ENCODE measurements around the gene TFAP2A.

Gene TFAP2A

DNA sequence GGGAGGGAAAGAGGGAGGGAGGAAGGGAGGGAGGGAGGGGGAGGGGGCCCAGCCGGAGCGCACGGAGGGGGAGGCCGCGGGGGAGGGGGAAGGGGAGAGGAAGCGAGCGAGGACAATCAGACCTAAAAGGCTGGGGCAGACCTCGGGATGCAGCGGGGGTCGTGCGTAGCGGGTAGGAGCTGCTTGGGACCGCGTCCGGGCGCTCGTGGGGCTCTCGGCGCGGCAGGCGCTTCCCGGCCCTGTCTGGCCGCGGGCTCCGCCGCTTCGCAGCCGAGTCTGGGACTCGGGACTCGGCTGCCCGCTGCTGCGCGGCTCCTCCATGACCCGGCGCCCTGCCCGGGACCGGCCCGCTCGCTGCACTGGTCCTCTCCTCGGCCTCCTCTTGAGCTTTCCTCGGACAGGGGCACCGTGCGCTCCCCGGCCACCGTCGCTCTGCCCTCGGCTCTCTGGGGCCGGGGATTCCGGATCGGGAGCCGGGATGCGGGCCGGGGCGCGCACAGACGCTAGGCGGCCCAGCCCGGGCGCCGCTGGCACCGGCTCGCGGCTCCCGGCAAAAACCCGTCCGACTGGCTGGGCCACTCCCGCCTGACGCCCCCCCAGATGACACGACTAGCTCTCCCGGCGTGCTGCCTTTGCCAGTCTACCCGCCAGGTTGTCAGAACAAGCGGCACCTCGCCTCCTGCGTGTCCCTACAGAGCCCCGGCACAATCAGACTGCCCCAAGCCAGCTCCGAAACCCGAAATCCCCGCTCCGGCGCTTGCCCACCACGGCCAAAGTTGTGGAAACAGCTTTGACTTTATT lies 2.2 kb downstream of the TFAP2A start:
- peak; percentile 80 for DNase-seq

DNA sequence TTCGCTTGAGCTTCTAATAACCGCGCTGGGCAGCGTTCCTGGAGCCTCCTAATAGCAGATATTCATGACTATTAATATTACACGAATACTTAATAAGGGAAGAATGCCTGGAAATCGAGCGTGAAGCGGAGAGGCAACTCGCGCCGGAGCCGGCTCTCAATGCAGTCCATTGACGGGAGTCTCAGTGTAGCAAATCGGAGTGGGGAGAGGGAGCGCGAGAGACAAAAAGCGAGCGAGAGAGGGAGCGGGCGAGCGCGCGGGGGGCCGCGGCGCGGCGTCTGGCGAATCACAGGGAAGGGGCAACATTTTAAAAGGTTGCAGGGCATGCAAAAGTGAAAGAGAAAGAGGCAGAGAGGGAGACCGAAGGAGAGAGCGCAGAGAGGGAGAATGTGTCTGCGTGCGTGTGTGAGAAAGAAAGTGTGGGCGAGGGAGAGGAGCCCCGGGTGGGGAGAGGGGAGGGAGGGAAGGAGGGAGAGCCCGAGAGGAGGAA lies 2.9 kb downstream of the TFAP2A start:
- peak; percentile 80 for DNase-seq

DNA sequence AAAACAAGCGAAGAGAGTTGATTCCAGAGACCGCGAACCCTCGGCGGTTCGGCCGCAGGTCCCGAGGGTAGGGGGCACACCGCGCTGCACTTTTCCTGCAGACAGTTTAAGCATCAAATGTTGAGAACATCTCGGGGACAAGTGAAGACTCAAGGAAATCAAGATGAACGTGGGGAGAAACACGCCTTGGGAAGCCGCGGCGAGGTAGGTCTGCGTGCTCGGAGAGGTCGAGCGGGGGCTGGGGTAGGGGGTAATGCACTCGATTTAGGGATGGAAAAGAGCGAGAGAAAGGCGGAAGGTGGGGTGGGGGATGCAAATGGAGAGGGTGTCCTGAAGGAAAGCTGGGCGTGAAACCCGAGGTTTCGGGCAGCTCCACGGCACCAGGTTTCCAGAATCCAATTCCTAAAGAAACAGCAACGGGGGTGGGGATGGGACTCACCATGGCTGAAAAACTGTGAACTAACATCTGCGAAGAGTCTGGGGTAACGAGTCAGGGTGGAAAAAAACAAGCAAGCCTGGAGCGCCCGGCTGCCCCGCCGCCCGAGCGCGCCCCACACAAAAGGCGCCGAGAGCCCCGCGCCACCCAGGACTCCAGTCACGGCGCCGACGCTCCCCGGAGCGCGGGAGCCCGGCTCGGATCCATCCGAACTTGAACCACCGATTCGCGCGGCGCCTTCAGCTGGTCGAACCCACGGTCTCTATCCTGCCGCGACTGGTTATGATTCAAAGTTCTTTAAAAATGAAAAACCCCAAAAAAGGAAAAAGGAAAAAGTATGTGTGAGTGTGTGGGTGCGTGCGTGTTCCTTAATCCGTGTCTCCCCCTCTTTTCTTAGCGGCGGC lies 3.5 kb downstream of the TFAP2A start:
- no peak for DNase-seq

DNA sequence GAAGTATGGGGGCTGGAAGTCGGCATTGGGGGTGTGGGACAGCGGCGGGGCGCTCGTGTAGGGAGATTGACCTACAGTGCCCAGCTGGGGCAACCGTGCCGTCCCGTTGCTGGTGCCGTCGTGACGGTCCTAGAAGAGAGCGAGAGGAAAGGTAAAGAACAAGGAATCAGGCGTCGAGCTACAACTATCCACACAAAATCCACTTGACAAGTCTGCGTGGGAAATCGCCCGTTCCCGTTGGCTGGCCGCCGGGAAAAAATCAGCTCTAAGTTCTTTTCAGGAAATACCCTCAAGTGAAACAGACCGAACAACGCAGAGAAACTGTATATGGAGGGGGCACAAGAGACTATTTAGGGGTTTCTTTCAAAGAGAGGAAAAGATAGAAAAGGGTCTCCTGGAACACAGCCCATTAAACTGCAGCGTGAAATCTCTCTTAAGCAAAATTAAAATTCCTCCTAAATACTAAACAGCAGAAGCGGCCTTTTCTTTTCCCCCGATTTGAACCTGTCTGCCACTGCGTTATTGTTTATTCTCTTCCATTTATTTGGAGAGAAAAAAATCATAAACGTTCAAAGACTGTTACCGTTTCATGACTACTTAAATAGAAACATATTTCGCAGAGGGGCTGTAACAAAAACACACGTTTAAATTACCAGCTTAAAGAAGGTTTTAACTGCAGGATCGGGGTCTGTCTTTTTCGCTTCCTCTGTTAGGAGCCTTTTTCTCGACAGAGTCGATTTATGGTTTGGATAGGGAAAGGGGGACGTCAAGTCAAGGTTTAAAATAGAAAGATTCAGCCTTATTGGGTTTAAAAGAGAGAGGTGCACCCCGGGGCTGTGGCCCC lies 4.4 kb downstream of the TFAP2A start:
- no peak for DNase-seq

DNA sequence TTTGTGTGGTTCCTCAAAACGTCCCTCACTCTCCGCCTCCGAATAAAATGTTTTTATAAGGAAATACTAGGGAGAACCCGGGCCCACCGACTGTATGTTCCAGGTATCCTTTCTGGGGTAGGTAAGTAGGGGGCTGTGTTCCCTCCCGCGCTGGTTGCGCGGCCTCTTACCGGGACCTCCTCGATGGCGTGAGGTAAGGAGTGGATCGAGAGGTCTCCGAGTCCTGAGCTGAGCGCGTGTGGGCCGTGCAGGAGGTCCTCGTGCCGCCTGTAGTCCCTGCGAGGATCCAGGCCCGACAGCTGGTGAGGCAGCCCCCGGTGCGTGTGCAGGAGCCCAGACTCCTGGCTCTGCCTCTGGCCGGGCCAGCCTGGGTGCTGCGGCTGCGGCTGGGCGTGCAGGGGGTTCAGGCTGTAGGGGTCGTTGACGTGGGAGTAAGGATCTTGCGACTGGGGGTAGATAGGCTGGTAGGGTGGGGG lies 5.1 kb downstream of the TFAP2A start:
- DNase-seq = no peak

DNA sequence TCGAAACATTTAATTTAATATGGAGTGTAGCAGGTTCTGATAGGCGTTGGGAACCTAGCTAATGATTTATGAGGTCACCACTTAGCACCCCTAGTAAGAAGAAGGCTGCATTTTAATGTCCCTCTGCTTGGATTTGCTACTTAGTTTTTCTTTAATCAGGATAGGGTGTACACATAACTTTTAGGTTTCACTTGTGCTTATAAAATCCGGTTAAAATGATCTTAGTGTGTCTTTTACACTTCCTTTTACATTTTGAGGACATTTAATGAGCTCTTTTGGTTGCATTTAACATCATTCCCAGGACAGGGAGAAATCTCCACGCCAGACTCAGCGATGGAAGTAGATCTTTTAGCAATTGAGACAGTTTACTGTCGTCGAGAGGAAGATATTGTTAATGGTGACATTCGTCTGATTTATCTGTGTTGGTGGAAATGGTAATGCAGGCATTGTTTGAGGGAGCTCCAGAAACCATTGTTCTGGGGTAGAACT lies 5.6 kb downstream of the TFAP2A start:
- no peak for DNase-seq

DNA sequence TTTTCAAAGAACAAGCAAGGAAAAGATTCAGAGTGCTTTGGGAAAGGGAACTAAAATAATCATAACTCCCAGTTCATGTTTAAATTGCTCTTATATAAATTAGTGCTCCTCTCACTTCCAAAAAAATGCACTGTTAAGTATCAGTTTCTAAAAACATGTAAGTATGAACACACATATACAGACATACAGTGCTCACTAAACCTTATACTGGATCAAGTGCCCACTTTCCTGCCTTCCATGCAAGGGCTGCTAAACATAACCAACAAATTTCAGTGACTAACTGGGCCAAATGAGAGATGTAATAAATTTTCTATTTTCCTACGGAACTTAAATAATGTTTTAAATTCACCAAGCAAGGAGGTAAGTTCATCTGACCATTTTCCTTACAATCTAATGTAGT lies 6.4 kb downstream of the TFAP2A start:
- DNase-seq = no peak

DNA sequence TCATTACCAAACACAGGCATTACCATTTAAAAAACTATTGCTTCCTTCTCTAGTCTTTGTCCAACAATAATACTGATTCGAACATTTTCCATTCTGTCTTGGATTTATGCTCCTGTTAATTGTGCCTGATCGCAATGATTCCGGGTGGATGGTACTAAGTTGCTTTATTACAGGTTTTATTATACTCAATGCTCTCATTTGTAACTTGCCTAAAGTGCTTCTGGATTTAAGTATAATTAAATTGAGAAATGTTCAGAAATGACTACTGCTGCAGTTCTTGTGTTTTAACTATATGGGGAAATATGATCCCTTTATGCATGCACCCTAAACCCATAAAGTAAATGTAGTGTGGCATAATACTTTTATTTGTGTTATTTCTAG lies 7.2 kb downstream of the TFAP2A start:
- DNase-seq = no peak

DNA sequence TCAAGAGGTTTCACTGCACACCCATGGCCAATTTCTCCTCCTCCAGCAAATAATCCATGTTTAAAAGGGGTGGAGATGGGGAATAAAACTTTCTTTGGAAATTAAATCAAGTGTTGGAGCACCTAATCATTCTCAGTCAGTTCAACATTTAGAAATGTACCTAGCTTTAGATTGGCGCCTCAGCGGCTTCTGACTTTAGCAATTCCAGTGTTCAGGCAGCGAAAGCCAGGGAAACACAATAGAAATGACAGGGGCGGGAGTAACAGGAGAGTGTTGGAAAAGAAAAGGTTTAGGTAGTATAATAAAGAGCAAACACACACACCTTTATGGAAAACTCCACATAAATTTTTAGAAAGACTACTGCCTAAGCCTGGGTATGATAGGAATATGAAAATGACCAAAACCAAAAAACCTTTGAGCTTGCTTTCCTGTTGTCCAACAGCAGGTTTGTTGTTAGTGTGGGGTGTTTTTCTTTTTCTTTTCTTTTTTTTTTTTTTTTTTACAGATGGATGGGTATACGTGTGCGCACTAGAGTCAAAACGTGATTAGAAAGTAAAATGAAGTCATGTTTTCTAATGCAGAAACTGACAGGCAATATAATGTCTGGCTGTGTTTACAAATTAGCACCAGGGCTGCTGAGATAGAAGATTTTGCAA lies 7.7 kb downstream of the TFAP2A start:
- DNase-seq = no peak

DNA sequence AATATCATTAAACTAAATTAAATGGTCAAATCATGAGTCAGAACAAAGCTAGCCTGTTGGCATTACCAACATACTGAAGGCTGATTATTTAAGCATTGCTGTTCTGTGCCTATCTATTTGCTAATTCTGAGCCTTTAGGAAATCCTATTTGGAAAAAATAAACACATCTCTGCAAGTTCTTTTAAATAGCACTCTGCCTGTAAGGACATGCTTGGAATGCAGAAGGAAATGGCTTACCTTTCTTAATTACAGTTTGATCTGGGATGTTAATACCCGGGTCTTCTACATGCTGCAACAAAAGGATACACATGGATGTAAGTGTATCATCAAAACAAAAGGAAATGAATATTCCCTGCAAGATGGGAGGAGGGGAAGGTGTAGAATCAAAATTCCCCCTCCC lies 8.3 kb downstream of the TFAP2A start:
- DNase-seq = no peak

DNA sequence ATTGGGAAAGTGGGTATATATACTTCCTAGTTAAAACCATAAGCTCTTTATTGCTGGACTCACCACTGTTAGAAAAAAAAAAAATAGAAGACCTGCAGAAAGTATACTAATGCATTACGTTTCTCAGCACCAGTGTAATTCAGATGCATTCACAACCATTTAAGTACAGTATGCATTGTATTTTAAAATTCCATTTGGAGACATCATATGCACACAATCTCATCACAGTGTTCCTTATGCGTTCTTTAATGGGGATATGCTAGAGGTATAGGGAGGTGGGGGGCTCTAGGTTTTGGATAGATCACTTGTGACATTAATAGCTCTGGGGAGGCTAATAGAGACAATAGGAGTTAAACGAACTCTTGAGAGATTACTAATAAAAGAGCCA lies 9.4 kb downstream of the TFAP2A start:
- no peak for DNase-seq

DNA sequence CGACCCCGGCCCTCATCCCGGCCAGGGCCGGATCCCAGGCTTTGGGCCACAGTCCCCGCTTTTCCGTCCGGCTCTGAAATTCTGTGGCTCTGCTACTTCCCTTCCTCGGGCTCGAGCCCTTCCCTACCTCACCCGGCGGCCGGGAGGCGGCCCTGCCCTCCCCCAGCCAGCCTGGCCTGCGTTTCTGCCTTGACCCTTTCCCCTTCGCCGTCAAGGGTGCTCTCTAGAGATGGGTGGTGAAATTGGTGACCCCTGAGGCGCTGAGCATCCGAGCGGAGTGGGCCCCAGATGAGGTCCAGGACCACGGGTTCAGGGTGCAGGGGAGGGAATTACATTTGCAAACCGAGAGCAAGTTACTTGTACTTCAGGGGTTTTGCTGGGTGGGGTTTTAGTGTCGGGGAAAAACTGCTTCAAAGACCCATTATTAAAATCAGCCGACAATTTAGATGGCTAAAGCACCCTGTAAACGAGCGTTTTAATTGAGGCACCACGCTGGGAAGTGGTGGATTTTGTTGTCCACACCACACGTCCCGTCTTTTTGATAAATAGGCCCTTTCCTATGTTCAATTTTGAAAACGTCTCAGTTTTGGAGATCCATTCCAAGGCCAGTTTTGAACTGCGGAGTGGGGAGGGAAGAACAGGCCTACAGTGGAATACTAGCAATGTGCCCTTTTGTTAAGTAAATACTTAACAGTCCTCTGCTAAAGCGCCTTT lies 9.9 kb downstream of the TFAP2A start:
- no peak for DNase-seq

DNA sequence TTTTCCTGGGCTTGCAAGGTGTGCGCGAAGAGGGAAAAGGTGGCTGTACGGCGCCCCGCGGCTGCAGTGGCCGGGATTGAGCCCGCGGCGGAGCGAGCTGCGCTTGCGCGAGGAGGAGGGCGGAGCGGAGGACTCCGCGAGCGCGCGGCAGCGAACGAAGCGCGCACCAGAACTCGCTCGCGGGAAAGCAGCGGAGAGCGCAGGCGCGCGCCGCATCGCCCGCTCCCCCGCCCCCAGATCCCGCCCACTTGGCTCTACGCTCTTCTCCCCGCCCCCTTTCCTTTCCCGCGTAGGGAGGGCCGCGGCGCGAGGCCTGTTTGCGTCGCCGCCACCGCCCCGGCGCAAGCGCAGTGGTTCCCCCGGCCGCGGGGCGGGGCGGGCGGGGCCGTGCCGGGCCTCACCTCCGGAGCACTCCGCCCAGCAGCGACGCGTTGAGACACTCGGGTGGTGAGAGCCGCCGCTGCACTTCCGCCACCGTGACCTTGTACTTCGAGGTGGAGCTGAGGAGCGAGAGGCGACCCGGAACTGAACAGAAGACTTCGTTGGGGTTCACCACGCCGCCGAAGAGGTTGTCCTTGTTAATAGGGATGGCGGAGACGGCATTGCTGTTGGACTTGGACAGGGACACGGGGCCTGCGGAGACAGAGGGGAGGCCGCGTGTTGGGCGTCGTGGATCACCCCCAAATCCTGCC lies 10.6 kb downstream of the TFAP2A start:
- DNase-seq = peak; percentile 97

DNA sequence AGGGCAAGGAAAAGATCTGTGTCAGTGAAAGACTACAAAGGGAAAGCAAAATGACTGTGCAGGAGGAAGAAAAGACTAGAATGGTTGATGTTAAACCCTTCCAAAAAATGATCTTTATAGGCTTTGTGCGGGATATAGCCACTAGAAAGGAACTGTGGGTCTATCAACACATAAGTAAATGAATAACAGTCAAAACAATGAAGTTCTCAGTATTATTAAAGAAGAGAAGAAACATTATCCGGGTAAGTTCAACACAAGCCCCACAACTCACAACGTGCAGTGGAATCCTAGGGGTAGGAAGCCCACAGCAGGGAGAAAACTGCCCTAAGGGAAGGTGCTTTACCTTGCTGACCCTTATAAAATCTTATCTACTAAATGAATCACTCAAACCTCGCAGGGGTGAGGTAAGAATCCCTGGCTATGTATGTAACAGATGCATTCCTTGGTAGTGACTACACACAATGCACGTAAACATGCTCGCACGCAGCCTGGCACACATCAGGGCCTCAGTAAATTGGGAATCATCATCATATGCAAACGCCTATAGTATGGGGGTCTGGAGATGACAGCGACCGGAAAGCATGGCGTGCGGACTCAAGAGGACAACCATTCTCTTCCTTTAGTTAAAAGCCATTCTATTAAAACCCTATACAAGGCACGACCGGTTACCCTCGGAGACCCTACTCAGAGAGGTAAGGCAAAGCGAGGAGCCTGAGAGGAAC lies 11.3 kb downstream of the TFAP2A start:
- no peak for DNase-seq

DNA sequence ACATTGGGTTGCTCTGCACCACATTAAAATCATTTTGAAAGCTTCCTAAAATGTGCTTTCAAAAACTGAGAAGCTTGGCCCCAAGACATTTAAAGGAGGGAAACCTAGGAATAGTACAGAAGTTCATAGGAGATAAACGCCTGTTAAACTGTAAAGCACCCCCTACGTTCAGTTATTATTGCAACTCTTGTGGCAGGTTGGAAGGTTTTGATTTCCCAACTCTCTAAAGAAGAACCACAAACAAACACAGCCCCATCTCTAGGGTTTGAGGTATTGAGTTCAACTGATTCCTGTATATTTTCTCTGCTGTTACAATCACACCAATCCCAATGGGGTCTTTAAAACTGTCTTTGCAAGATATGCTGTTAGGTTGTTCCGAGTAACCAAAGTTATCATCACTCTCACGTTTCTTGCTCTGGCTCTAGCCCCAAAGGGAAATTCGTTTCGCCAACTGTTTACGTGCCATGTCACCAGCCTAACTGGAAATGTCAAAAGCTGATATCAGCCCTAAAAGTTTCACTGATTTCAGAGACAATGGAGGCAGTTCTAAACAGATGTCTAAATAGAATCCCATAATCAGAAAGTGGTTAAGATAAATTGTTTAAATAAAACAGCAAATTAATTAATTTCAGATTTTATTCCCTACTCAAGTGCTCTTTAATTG lies 12.1 kb downstream of the TFAP2A start:
- DNase-seq = no peak

DNA sequence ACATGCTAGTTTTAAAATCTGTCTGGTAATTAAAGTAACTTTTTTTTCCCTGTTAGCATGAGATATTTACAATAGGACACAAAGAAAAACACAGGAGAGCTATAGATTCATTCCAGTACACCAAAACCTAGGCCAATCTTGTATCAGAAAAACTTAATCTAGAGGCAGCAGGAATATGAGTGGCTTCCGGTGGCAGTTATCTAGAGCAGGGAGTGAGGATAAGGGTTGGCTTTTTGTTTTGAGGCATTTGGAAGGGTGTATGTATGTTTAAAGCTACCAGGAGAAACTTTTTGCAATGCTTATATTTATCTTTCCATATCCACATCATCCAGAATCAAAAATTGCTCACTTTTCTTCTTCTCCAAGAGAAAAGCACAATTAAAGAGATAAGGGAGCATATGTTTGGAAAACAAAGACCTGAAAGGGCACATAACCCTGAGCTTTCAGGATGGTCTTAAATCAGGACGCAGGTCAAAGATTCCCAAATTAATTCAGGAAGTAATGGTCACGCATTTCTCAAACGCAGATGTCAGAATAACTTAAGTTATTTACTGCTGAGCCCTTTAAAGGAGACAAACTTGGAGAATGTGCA lies 13.1 kb downstream of the TFAP2A start:
- DNase-seq = no peak

DNA sequence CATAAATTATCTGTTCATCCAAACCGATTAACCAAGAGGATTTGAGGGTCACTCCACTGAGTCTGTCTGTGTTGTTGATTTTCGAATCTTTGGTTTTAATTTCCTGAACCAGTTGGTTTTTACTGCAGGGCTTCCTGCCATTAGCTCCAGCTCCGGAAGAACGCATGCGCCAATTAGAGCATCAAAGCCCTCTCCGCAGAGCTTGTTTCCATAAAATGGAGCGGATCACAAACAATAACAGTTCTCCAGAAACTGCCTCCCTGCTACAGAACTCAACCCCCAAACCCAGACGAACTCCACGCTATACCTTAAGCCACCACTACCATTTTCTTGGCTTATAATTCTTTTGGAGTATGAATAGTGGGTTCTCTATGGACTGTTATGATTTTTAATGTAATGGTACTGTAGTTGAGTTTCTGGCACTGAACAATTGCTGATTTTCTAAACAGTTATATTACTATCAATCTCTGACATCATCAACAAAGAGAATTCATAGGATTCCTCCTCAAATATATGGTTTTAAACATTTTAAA lies 13.8 kb downstream of the TFAP2A start:
- no peak for DNase-seq

DNA sequence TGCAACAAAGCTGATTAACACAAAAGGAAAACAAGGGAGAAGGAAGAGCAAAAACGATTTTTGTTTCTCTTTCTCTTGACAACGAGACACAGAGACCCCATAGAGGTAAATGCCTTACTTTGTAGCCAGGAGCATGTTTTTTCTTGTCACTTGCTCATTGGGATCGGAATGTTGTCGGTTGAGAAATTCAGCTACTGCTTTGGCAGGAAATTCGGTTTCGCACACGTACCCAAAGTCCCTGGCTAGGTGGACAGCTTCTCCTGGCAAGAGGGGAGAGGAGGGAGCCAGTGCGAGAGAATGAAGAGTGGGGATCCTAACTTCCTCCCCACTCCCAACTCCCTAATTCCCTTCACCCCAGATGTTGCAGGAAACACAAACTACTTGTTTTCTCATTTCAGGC lies 14.5 kb downstream of the TFAP2A start:
- DNase-seq = no peak

DNA sequence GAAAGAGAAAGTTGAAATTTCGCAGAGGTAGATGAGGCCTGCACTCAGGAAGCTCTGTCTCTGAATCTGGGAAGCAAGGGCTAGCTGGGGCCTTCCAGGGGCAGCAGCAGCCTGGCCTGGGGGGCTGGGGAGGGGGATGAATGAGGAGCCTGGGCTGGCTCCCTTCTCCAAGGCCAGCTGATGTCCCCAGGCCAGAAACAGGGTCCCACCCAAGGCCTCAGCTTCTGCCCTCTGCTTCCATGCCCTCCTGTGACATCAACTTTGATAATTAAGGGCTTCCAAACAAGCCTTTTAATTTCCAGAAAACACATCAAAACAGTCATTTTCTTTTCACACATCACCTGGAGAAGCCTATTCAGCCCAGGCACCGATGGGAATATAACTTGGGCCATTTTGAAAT lies 15.4 kb downstream of the TFAP2A start:
- no peak for DNase-seq

Data from NCI-H1436 (cell line).